Hematopoietic multipotent progenitor cell treated with erythropoietin and hydrocortisone succinate and interleukin-3 and kit ligand, for 17 days (in vitro differentiated cells): ENCODE data around the gene KHK.
"Not testable (repeated sequence)": the region's sequence is repeated elsewhere in the genome, so short reads cannot be mapped to it uniquely, and the experiment has no call there.

Experiments used
- DNase-seq: peaks from one replicate; pipeline ENCODE4 v3.0.0-alpha.2; 2015; ENCODE audit warnings: low spot score

The KHK gene

GRCh38 chr2:27059141-27059820, 27.3 kb upstream of the KHK start:
- no peak for DNase-seq

- DNase-seq: no peak
Measured at GRCh38 chr2:27060323-27060722, 26.2 kb upstream of the KHK start.

DNA sequence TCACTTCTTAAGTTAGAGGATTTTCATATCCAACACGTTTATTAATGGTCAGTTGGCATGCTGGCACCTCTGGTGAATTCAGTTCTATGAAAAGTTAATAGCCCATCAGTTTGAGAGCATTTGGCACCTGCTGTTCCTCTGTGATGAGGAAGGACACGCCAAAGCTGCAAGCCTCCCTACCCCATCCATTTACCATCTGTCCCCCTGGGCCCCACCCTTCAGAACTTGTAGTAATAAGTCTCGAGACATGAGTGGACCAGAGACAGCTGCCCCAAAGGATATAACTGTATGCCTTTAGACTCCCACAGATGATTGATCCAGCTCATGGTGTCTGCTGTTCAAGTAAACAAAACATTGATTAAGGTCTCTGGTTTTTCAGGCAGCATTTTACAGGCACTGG, 21.4 kb upstream of the KHK start:
- DNase-seq: no peak

- no peak for DNase-seq
Measured at GRCh38 chr2:27067385-27067784, 19.2 kb upstream of the KHK start.

DNA sequence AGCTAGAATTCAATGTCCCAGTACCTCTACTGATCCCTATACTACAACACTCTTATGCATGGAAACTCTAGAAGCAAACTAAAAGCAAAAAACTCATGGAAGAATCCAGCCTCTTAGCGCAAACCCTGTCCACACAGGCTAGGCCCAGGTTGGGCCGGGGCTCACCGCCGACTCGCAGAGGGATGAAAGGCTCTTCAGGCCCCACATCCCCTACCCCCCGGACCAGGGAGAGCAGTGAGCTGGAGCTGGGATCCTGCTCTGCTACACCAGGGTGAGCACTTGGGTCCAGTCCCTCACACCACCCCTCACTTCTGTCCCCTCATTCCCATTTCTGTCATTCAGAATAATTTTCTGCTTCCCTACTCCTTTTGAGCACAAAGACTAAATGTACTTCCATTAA, 17.1 kb upstream of the KHK start:
- DNase-seq: no peak

DNA sequence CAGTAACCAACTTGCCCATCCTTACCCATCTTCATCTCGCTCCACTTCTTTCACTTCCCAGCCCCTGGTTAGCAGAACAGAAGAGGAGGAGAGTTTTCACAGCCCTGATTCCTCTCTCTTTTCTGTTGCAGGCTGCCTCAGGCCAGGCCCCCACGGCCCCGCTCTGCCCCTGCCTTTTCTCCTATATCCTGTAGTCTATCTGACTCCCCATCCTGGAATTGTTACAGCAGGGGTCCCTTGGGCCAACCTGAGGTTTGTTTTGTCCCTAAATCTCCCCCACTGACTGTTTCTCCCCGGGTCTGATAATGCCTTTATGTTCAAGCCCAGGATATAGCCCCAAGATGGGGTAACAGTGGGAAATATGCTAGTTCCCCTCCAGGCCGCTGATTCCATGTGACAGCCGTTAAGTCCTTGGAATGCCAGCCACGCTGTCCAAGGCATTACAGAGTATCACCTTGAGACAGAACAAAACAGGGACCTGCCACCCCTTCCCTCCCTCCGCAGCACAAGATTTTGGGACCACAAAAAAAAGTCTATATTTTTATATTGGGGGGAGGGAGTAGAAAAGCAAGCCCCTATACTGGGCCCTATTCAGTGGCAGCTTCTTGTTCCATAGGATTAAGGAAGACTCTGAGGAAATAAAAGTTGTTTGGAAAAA, 16.5 kb upstream of the KHK start:
- DNase-seq: no peak

DNA sequence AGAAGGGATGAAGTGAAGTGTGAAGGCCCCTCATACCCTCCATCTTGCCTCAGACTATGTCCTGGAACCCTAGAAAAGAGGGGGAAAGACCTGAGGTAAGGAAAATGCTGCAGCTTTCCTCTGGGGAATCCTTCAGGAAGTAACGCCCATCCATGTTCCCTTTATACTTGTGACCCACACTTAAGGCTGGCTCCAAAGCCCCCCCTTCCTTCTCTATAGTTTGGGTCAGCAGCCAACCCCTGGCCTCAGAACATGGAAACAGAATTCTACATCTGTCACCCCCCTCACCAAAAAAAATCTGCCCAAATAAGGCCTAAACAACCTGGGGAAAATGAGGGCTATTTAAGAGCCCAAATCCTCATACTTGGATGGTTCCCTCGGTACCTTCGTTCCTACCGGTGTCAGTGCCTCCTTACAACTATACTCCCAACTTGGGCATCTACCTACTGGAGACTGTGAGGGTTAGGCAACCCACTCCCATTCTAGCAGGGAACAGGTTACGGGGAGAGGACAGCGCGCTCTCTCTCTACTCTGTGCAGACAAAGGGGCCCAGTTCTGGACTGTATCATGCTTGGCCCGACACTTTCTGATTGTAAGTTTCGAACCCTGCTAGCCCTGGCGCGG, 15.8 kb upstream of the KHK start:
- DNase-seq: no peak

DNA sequence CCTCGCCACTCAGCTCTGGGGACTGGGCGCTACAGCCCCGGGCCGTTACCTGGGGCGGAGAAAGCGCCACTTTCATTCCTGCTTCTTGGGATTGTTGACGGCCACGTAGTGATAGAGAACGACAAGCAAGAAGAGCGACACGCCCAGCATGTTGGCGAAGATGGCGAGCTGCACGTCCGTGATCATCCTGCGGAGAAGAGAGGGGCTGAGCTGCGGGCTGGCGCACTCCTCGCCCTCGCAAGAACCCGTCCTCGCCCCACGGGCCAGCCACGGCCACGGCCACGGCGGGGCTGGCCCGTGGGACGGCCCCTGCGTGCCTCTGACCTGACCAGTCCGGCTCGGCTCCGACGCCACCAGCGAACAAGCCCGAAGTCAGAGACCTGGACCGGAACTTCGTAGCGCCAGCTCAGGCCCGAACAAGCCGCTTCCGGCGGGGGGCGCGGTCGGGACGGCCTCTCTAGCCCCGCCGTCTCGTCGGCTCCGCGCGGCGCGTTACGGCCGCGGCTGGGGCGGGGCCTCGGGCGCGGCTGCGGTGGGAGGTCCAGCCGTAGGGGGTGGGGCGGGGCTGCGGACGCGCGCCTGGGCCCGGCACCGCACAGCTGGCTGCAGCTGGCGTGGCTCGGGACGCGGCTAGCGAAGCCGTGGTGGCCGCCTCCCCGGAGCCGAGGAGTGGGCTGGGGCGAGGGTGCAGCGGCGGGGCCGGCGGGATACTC, 15.1 kb upstream of the KHK start, which contains the start of gene OST4:
Gene OST4 (minus strand): TSS at position 378 of the 713 bp plus-strand sequence.
- DNase-seq: peak; percentile 93

DNA sequence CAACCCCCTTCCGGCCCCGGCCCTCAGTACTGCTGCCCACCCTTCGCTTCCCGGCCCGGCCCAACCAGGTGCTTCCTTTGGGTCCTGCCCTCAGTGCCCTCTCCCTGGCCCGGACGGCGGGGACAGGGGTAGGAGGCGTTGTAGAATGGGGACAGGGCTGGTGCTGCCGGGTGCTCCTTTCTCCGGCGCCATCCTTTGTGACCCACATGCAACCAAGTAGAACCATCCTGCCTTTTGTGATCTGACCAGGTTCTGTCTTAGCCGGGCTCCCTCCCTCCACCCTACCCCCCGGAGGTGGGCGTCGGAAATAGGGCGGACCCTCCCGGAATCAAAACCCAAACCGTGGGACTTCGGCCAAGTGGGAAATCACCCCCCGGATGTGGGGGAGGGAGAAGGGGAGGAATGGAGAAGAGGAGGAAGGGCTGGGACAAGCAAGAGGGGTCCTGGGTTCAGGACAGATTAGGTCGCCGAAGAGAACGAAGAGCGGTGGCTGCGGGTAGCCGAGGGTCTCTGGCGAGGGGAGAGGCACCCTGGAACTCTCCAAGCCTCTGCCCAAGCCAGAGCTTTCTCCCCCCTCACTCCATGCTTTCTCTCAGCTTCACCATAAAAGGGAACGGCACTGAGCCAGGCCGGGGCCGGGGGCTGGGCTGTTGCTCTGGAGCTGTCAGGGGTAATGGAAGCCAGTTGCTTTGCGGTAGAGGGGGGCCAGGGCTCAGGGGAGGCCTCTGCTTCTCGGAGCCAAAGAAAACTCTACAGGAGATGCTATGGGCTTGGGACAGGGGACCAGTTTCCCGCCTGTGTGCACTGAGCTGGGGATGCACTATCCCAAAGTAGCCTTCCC, 14.4 kb upstream of the KHK start:
- no peak for DNase-seq

GRCh38 chr2:27072920-27073319, 13.7 kb upstream of the KHK start:
- DNase-seq: no peak

GRCh38 chr2:27073782-27074181, 12.8 kb upstream of the KHK start:
- no peak for DNase-seq

- no peak for DNase-seq
Measured at GRCh38 chr2:27074738-27075565, 11.6 kb upstream of the KHK start.

DNA sequence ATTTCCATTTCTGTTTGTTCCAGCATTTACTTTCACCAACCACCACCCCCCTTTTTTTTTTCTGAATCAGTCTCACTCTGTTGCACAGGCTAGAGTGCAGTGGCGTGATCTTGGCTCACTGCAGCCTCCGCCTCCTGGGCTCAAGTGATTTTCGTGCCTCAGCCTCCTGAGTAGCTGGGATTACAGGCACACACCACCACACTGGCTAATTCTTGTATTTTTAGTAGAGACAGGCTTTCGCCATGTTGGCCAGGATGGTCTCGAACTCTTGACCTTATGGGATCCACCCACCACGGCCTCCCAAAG, 11.1 kb upstream of the KHK start:
- not testable (repeated sequence) for DNase-seq

- no peak for DNase-seq
Measured at GRCh38 chr2:27076323-27076722, 10.2 kb upstream of the KHK start.

DNA sequence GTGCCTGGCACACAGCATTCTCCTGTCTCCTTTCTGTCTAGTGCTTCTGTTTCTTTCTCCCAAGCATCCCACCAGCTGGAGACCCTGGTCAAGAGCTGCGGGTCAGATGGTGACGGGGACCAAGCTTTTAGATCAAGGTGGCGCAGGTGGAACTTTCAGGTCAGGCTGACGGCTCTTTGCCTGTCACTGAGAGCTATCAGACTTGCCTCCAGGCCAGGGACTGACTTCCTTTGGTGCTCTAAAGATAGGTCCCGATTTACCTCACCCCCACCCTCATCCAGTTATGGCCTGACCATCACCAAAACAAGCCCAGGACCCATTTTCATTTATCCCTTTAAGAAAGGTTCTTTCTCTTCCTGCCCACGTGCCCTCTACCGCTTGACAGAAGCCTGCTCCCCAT, 9.3 kb upstream of the KHK start:
- DNase-seq: no peak

GRCh38 chr2:27078267-27079194, 8.0 kb upstream of the KHK start, which contains the start of gene EMILIN1:
TSS of gene EMILIN1 (plus strand) at chr2:27078615. CDS start at chr2:27079066, 451 bp downstream.
- no peak for DNase-seq

DNA sequence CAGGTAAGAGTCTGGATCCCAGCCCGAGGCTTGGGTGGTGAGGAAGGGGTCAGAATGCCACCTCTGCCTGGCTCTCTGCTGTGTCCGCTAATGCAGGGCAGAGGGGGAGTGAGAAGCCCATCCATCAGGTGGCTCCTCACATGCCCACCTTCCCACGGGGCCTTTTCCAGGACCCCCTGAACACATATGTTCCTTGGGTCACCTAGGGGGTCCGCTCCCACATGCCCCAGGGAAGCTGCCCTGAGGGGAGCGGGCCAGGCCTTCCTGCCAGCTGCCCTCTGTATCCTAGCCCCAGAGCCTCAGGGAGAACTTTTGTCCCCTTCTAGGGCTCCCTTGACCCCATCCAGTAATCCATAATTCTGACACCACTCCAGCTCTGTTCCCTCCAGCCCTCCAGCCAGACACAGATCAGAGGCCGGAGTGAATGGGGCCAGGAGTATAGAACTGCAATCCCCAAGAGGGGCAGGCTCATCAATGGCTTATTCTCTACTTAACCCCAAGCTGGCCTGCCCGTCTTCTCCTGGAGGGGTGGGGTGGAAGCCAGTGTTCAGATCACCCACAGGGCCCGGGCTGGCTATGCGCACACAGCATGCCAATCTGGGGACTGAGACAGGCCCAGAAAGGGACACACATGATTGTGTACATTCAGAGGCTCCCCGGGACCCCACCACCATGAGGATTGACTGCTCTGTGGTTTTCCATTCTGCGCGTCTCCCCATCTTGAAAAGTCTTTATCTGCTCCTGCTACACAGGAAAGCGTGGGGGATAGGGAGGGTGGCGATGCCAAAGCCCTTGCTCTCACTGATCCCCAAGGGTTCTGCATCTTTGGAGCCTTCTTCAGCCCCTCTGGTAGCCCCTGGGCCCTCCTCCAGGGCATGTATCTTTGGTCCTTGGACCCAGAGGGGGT, 7.1 kb upstream of the KHK start:
- DNase-seq: no peak

DNA sequence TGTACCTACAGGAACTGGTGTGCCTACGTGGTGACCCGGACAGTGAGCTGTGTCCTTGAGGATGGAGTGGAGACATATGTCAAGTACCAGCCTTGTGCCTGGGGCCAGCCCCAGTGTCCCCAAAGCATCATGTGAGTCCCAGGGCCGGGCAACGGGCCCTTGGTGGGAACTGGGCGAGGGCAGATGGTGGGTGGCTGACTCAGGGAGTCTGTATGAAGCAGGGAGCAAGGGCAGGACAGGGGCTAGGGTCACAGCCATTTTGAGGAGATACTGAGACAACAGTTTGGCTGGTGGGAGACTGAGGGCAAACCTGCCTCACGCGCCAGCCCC, 6.5 kb upstream of the KHK start:
- no peak for DNase-seq

- no peak for DNase-seq
Measured at GRCh38 chr2:27080603-27080936, 6.0 kb upstream of the KHK start.
